ENCODE results near the gene RASSF3.
"Not testable (repeated sequence)": the region's sequence is repeated elsewhere in the genome, so short reads cannot be mapped to it uniquely, and the experiment has no call there.

The RASSF3 gene

DNA sequence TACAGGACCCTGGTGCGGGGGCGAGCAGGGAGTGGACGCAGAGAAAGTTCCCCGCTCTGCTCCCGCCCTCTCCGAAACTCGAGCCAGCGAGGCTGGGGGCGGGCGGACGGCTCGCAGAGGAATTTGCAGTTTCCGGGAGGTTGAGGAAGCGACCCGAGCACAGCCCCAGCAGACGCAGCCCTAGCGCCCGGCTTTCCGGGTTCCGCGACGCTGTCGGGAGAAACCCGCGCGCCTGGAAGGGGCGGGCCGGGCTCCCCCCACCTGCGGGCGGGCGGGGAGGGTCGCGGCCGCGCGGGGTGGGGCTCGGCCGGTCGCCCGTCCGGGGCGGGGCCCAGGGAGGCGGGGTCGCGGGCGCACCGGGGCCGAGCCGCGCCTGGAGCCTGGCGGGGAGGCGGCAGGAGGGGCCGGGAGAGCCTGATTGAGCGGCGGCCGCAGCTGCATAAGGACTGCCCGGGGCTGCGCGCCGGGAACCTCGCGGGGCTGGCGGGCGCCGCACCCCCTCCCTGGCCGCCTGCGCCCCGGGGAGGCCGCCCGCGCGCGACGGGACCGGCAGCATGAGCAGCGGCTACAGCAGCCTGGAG, at the start of gene RASSF3:
Gene RASSF3 (plus strand): TSS at position 417 of the 581 bp plus-strand sequence. CDS start 138 bp downstream, at position 555.
- peak; percentile 68 for DNase-seq

DNA sequence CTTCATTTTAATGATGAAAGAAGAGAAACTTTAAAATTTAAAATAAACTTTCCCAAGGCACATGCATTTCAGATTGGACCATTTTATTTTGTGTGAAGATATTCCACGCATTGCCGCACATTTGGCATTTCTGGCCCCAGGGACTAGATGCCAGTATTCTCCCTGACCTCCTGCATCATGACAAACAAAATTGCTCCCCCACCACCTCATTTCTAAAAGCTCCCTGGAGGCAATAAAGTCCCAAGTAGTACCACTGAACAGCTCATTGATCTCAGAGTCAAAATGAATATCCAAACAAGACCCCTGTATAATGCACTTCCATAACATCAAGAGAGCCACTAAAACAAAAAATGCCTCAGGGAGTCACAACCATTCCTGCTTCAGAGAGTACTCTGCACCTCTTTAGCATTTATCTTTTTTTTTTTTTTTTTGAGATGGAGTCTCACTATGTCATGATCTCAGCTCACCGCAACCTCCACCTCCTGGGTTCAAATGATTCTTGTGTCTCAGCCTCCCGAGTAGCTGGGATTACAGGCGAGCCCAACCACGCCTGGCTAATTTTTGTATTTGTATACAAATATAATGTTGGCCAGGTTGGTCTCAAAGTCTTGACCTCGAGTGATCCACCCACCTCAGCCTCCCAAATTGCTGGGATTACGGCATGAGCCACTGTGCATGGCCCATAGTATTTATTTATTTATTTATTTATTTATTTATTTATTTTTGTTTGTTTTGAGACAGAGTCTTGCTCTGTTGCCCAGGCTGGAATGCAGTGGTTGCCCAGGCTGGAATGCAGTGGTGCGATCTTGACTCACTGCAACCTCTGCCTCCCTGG, 48.8 kb upstream of the RASSF3 start:
- DNase-seq = no peak

DNA sequence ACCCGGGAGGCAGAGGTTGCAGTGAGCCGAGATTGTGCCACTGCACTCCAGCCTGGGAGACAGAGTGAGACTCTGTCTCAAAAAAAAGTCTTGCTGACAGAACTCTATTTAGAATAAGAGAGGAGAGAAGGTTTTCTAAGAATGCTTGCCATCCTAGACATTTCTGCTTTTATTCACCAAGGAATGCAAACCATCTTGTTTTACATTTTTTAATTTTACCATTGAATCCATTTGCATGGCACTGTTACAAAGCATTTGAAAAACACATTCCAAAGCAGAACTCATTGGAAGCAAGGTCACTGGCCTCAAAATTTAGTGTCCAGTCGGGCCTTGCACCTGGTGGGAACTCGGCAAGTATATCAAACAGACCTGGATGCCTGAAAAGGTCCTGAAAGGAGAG, 44.2 kb upstream of the RASSF3 start:
- DNase-seq = no peak

- no peak for DNase-seq
Observed at GRCh38 chr12:64566831-64567517, 43.3 kb upstream of the RASSF3 start.

DNA sequence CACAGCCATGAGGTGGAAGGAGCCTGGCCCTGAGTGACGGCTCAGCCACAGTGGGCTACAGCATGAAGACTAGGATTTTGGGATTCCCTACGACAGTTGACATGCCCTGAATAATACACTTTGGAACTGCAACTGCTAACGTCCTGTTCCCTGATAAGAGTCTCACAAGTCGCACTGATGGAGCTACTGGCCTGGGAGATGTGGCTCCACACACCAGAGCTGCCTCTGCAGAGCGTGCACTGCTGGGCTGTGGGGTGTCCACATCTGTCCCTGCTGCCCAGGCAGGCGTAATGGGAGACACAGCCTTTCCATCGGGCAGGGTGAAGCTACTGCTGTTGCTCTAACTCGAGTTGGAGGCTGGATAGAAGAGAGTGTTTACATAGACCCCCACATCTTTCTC, 42.7 kb upstream of the RASSF3 start:
- no peak for DNase-seq

DNA sequence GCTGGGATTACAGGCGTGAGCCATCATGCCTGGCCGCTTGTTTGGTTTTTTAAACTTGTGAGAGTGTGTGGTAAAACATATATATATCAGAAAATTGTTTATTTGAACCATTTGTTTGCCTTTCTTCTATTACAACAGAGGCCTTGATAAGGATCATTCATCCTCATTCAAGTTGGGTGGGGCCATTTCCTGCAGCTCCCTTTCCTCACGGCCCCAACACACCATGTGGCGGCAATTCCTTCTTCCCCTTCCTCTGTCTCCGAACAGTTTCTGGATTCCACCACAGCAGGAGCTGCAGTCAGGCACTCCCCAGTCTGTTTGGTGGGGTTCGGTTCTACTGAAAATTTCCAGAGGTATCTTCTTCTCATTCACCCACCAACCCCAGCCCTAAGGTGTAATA, 42.0 kb upstream of the RASSF3 start:
- DNase-seq = no peak

- no peak for DNase-seq
Observed at GRCh38 chr12:64569923-64570691, 40.2 kb upstream of the RASSF3 start.

- DNase-seq = no peak
Observed at GRCh38 chr12:64571411-64571810, 38.9 kb upstream of the RASSF3 start.

DNA sequence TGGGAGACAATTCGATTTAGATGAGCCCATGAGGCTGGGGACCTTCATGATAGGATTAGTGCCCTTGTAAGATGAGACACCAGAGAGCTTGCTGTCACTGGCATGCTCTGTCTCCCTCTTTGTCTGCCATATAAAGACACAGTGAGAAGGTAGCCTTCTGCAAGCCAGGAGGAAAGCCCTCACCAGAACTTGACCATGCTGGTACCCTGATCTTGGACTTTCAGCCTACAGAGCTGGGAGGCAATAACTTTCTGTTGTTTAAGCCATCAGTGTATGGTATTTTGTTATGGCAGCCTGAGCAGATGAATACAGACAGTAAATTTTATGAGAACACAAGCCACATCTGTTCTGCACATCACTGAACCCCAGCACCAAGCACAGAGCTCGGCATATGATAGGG, 38.1 kb upstream of the RASSF3 start:
- DNase-seq = no peak

DNA sequence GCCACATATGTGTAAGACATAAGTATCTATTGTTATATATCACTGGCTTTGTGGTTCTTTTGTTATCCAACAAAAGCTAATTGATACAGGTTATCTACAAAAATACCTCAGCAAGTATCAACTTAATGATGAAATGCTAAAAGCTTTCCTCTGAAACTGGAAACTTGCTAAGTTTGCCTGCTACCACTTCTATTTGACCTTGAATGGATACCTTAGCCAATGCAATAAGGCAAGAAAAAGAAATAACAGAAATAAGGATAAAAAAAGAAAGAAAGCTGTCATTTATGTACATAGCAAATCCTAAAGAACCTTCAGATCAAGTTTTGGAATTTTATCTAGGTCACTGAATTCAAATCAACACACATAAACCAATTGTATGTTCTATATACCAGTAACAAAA, 35.5 kb upstream of the RASSF3 start:
- no peak for DNase-seq

DNA sequence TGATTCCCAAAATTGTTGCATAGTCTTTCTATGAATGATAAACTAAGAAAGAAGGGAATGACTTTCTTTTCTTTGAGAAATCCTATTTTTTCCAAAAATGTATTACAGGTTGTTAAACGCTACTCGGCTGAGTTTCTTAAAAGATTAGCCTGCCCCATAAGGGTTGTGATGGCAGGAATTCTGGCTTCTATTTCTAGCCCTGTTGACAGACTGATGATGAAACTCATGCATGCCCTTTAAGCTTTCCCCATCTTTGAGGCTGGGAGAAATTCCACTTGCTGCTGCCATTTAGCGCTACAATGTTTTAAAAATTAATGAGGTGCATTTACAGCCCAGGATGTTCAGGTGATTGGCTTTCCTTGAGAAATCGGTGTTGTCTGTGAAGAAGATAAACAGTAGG, 33.2 kb upstream of the RASSF3 start:
- DNase-seq = no peak

- DNase-seq = no peak
Observed at GRCh38 chr12:64578566-64578965, 31.7 kb upstream of the RASSF3 start.

DNA sequence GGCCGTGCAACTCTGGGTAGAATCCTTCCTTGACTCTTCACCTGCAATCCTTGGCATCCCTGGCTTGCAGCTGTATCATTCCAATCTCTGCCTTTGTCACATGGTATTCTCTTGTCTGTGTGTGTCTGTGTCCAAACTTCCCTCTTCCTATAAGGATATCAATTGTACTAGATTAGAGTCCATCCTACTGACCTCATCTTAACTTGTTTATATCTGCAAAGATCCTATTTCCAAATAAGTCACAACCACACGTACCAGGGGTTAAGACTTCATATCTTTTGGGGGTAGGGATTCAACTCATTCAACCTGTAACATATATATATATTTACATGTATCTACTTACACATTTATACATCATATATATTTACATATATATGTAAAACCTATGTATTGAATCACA, 29.6 kb upstream of the RASSF3 start:
- DNase-seq = no peak

GRCh38 chr12:64582114-64582513, 28.2 kb upstream of the RASSF3 start:
- no peak for DNase-seq

DNA sequence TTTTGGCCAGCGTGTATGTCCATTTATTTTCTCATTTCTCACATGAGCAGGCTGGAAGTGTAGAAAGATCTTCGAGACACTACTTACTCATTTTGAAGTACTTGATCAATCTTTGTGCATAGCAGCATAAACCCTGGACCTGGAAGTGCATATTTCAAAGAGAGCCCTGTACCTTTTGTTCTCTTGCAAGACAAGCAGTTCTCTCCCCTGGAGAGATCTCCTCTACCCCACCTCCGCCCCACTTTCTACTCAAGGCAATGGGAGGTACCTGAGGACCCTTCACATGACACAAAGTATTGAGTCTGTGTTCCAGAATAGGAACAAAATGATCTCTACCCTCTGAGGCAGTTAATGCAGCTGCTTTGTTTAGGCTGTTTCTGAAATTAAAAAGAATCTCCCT, 27.4 kb upstream of the RASSF3 start:
- DNase-seq = no peak

DNA sequence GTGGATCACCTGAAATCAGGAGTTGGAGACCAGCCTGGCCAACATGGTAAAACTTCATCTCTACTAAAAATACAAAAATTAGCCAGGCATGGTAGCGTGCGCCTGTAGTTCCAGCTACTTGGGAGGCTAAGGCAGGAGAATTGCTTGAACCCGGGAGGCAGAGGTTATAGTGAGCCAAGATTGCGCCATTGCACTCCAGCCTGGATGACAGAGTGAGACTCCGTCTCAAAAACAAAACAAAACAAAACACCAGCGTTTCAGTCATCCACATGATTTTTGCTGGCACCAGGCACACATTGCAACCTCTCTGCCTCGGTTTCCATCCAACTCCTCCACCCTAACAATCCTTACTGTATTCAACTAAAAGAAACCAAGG, 26.9 kb upstream of the RASSF3 start:
- not testable (repeated sequence) for DNase-seq

- DNase-seq = no peak
Observed at GRCh38 chr12:64583771-64584421, 26.4 kb upstream of the RASSF3 start.

DNA sequence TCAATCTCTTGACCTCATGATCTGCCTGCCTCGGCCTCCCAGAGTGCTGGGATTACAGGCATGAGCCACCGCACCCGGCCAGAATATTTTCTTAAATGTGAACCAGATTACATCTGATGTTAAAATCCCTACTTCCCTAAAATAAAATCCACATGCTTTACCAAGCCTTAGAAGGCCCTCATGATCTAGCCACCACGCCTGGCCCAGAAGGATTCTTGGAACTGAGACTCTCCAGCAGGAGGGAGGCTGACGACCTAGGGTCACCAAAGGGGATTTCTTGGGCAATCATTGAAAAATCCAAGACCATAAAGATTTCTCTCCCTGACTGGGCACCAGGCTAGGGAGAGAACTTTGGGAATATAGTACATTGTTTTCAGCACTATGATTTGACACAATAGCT, 25.2 kb upstream of the RASSF3 start:
- DNase-seq = no peak

GRCh38 chr12:64587447-64587846, 22.8 kb upstream of the RASSF3 start:
- DNase-seq = no peak

DNA sequence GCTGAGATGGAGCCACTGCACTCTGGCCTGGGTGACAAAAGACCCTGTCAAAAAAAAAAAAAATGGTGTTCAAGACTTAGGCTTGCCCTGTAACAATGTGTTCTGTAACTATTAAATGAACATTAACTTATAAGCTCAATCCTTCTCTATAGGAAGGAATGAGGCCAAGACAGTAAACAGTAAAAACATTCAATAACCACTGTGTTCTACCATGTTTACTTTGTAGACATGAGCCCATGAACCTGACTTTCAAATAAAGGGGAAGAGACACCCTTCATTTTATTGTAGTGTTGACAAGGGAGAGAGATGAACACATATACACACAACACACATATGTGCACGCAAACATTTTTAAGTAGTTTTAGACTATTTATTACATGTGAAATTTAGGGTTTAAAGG, 20.1 kb upstream of the RASSF3 start:
- no peak for DNase-seq

DNA sequence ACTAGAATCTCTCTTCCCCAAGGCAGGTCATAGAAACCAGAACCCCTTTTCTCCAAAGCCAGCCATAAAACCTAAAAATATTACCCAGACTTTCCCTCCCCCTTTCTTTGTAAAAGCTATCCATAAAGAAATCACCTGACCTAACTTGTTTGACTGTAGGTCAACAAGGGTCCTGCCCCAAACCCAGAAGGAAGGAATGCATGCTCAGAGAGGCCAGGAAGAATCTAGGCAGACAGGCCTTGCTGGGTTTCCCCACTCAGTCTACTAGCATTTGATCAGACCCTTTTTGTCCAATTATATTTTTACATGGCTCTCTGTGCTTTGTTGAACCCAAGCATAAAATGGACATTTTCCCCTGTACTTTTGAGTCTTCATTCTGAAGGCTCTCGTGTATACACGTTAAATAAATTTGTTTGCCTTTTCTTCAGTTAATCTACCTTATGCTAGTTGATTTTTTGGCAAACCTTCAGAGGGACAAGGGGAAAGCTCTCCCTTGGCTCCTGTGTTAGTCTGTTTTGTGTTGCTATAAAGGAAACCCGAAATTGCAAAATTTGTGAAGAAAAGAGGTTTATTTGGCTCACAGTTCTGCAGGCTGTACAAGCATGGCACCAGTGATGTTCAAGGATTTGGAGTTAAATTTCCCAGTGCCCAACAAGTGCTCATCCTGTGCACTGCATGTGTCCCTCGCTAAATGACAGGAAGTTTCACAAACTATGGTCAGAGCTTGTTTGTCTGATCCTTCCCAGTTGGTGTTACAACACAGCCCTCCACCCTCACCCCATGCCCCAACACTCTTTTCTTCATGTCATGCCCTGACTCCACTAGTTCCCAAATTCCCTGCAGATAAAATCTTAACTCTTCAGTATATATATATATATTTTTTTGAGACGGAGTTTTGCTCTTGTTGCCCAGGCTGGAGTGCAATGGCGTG, 14.2 kb upstream of the RASSF3 start:
- no peak for DNase-seq

DNA sequence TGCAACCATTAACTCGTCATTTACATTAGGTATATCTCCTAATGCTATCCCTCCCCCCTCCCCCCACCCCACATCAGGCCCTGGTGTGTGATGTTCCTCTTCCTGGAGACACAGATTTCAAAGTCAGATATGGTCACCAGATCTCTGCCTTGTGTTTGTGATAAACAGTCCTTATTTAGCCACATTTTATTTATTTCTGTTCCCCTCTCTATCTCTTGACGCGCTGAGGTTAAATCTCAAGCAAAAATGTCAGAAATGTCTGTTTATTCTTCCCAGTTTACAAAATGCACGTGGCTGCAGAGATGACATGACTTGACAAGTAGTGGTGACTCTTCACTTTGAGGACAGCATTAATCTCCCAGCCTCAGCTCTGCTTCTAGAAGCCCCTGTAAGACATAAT, 11.5 kb upstream of the RASSF3 start:
- no peak for DNase-seq

Data from stimulated activated CD4-positive, alpha-beta T cell treated with anti-CD3 and anti-CD28 coated beads, Interleukin-1b, Interleukin-23, amount 100 ng/mL, for 48 hours (primary cell).